HepG2 (cell line): ENCODE results near the gene BCDIN3D. TPM values are rescaled to one million over a fixed set of nuclear protein-coding genes. Genes with fewer than 3 reads are reported as not detected.

Experiments
- ELF3 ChIP-seq: IDR thresholded peaks from 2 replicates; pipeline ENCODE4 v1.6.1; 2016; ENCODE audit warnings: missing genetic modification reagents, missing compliant biosample characterization
- ESRRA ChIP-seq: sonication (generic); formaldehyde crosslinking; IDR thresholded peaks from 2 replicates; pipeline ENCODE4 v1.5.1; 2020; ENCODE audit warnings: mild to moderate bottlenecking, low read depth, missing genetic modification reagents
- ETV6 ChIP-seq: sonication (generic); formaldehyde crosslinking; conservative IDR thresholded peaks from 2 replicates; pipeline ENCODE4 v1.4.0; 2020; ENCODE audit warnings: missing genetic modification reagents
- FOXJ3 ChIP-seq: sonication (generic); formaldehyde crosslinking; IDR thresholded peaks from 2 replicates; pipeline ENCODE4 v1.4.0; 2020; ENCODE audit warnings: missing genetic modification reagents, mild to moderate bottlenecking, borderline replicate concordance
- GPN1 ChIP-seq: sonication (generic); formaldehyde crosslinking; IDR thresholded peaks from 2 replicates; pipeline ENCODE4 v1.5.1; 2020; ENCODE audit warnings: missing genetic modification reagents, borderline replicate concordance
- ISX ChIP-seq: sonication (generic); formaldehyde crosslinking; conservative IDR thresholded peaks from 2 replicates; pipeline ENCODE4 v1.5.0; 2020; ENCODE audit warnings: missing genetic modification reagents
- MEIS1 ChIP-seq: sonication (generic); formaldehyde crosslinking; IDR thresholded peaks from 2 replicates; pipeline ENCODE4 v1.9.0; 2021; ENCODE audit warnings: mild to moderate bottlenecking, missing genetic modification reagents, moderate library complexity, borderline replicate concordance
- PHF20 ChIP-seq: sonication (generic); formaldehyde crosslinking; IDR thresholded peaks from 2 replicates; pipeline ENCODE4 v1.5.0; 2020; ENCODE audit warnings: mild to moderate bottlenecking, missing genetic modification reagents
- POGZ ChIP-seq: sonication (generic); formaldehyde crosslinking; IDR thresholded peaks from 2 replicates; pipeline ENCODE4 v1.4.0; 2020; ENCODE audit warnings: mild to moderate bottlenecking, missing genetic modification reagents
- SNAI1 ChIP-seq: sonication (generic); formaldehyde crosslinking; IDR thresholded peaks from 2 replicates; pipeline ENCODE4 v1.5.0; 2020; ENCODE audit warnings: mild to moderate bottlenecking, missing genetic modification reagents, borderline replicate concordance
- ZNF121 ChIP-seq: sonication (generic); formaldehyde crosslinking; IDR thresholded peaks from 2 replicates; pipeline ENCODE4 v1.5.0; 2020; ENCODE audit warnings: mild to moderate bottlenecking, missing genetic modification reagents
- ZNF367 ChIP-seq: sonication (generic); formaldehyde crosslinking; IDR thresholded peaks from 2 replicates; pipeline ENCODE4 v1.4.0; 2020; ENCODE audit warnings: missing genetic modification reagents, borderline replicate concordance
- polyA plus RNA-seq, 8 experiments: library from polyadenylated mRNA; depleted of rRNA in 3 of 8; stranded (reverse) in 7 of 8; unstranded in 1 of 8; fragments of >200 nt; fragmentation: Illumina TruSeq in 4 of 8; extraction: Trizol in 4 of 8; gene quantifications; 2 replicates each; pipeline versions ENCODE4 v1.2.1 to v1.2.3, GENCODE V29; 2011 to 2016; ENCODE audit warnings: low read depth in 4 of 8, missing spikeins in 1 of 8, mixed read lengths in 1 of 8; ENCODE audit not compliant: insufficient read depth in 1 of 8
- total RNA-seq, 5 experiments: library from RNA; depleted of rRNA; stranded (reverse); fragments of >200 nt; fragmentation: Illumina TruSeq; extraction: Trizol; gene quantifications; 2 replicates each; pipeline ENCODE4 v1.2.3, GENCODE V29; 2016; ENCODE audit warnings: low read depth in 1 of 5
- TF ChIP-seq, protein P1 (sequence below): sonication (generic); formaldehyde crosslinking; IDR thresholded peaks from 2 replicates; pipeline ENCODE4 v1.8.1; 2023; ENCODE audit warnings: missing genetic modification reagents, inconsistent platforms, borderline replicate concordance
- TF ChIP-seq, protein P2 (sequence below): sonication (generic); formaldehyde crosslinking; IDR thresholded peaks from 2 replicates; pipeline ENCODE4 v1.9.0; 2021; ENCODE audit warnings: mild to moderate bottlenecking, missing genetic modification reagents
- TF ChIP-seq, protein P3 (sequence below): sonication (generic); formaldehyde crosslinking; IDR thresholded peaks from 2 replicates; pipeline ENCODE4; 2020; ENCODE audit warnings: missing genetic modification reagents, mild to moderate bottlenecking, borderline replicate concordance
- TF ChIP-seq, protein P4 (sequence below): sonication (generic); formaldehyde crosslinking; conservative IDR thresholded peaks from 2 replicates; pipeline ENCODE4 v1.4.0; 2020; ENCODE audit warnings: missing genetic modification reagents

The BCDIN3D gene
- total and polyA plus RNA-seq, 2 of the 13 experiments (the other 11 are each of a cell fraction or from before 2014, with no cell fraction given), result 2.2 to 2.5 TPM

DNA sequence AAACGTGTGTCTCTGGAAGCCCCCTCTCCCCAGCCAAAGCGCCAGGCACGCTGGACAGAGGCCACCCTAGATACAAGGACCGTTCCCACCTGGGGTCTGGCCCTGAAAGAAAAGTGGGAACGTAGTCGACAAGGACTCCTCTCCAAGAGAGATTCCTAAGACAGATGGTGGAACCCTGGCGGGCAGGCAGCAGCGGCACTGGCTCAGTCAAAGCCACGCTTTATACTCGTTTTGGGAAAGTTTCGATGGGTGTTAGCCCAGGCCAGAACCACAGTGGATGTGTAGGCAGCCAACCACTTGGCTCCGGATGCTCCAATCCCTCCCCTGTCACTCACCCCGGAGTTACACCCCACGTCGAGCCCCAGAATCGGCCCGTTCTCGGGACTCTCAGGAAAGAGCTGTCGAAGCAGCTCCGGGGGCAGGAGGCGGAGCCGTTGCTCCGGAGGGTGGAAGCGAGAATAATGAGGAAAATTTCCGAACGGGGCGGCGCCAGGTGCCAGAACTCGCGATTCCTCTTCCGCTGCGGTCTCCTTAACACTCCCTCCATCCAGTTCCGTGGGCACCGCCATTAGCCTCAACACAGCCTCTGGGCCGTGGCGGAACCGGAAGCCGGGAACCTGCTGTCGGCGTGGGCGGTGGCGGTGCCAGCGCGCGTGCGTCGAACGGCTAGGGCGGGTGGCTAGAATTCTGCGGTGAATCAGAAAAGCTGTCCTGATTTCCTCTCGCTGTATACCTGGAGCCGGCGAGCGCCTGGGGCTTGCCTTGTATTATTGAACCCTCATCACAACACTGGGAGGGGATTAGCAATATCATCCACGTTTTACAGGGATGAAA is at the start of gene BCDIN3D (continued):
- TF ChIP-seq, protein P1, sequence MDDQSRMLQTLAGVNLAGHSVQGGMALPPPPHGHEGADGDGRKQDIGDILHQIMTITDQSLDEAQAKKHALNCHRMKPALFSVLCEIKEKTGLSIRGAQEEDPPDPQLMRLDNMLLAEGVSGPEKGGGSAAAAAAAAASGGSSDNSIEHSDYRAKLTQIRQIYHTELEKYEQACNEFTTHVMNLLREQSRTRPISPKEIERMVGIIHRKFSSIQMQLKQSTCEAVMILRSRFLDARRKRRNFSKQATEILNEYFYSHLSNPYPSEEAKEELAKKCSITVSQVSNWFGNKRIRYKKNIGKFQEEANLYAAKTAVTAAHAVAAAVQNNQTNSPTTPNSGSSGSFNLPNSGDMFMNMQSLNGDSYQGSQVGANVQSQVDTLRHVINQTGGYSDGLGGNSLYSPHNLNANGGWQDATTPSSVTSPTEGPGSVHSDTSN (CRISPR knock-in tag), result 0 out of 2 replicates have a peak, but pooled peaks have one; percentile 47
- TF ChIP-seq PHF20 (CRISPR knock-in tag) (peak; percentile 87), GPN1 (CRISPR knock-in tag) (no peak), ISX (CRISPR knock-in tag) (0 out of 2 replicates have a peak, but pooled peaks have one; percentile 75), POGZ (CRISPR knock-in tag) (peak; percentile 67), SNAI1 (peak; percentile 74; the same call in 1 of the 2 replicates), ETV6 (CRISPR knock-in tag) (no peak), ESRRA (CRISPR knock-in tag) (0 out of 2 replicates have a peak, but pooled peaks have one; percentile 17), MEIS1 (CRISPR knock-in tag) (peak; percentile 70; the same call in 1 of the 2 replicates), ZNF367 (CRISPR knock-in tag) (0 out of 2 replicates have a peak, but pooled peaks have one; percentile 32), FOXJ3 (CRISPR knock-in tag) (0 out of 2 replicates have a peak, but pooled peaks have one; percentile 40), ZNF121 (CRISPR knock-in tag) (0 out of 2 replicates have a peak, but pooled peaks have one; percentile 44), ELF3 (CRISPR knock-in tag) (peak; percentile 48; the same call in 1 of the 2 replicates)
- TF ChIP-seq, protein P2, sequence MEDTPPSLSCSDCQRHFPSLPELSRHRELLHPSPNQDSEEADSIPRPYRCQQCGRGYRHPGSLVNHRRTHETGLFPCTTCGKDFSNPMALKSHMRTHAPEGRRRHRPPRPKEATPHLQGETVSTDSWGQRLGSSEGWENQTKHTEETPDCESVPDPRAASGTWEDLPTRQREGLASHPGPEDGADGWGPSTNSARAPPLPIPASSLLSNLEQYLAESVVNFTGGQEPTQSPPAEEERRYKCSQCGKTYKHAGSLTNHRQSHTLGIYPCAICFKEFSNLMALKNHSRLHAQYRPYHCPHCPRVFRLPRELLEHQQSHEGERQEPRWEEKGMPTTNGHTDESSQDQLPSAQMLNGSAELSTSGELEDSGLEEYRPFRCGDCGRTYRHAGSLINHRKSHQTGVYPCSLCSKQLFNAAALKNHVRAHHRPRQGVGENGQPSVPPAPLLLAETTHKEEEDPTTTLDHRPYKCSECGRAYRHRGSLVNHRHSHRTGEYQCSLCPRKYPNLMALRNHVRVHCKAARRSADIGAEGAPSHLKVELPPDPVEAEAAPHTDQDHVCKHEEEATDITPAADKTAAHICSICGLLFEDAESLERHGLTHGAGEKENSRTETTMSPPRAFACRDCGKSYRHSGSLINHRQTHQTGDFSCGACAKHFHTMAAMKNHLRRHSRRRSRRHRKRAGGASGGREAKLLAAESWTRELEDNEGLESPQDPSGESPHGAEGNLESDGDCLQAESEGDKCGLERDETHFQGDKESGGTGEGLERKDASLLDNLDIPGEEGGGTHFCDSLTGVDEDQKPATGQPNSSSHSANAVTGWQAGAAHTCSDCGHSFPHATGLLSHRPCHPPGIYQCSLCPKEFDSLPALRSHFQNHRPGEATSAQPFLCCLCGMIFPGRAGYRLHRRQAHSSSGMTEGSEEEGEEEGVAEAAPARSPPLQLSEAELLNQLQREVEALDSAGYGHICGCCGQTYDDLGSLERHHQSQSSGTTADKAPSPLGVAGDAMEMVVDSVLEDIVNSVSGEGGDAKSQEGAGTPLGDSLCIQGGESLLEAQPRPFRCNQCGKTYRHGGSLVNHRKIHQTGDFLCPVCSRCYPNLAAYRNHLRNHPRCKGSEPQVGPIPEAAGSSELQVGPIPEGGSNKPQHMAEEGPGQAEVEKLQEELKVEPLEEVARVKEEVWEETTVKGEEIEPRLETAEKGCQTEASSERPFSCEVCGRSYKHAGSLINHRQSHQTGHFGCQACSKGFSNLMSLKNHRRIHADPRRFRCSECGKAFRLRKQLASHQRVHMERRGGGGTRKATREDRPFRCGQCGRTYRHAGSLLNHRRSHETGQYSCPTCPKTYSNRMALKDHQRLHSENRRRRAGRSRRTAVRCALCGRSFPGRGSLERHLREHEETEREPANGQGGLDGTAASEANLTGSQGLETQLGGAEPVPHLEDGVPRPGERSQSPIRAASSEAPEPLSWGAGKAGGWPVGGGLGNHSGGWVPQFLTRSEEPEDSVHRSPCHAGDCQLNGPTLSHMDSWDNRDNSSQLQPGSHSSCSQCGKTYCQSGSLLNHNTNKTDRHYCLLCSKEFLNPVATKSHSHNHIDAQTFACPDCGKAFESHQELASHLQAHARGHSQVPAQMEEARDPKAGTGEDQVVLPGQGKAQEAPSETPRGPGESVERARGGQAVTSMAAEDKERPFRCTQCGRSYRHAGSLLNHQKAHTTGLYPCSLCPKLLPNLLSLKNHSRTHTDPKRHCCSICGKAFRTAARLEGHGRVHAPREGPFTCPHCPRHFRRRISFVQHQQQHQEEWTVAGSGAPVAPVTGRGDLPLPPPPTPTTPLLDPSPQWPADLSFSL (CRISPR knock-in tag), result no peak
- TF ChIP-seq, protein P3, sequence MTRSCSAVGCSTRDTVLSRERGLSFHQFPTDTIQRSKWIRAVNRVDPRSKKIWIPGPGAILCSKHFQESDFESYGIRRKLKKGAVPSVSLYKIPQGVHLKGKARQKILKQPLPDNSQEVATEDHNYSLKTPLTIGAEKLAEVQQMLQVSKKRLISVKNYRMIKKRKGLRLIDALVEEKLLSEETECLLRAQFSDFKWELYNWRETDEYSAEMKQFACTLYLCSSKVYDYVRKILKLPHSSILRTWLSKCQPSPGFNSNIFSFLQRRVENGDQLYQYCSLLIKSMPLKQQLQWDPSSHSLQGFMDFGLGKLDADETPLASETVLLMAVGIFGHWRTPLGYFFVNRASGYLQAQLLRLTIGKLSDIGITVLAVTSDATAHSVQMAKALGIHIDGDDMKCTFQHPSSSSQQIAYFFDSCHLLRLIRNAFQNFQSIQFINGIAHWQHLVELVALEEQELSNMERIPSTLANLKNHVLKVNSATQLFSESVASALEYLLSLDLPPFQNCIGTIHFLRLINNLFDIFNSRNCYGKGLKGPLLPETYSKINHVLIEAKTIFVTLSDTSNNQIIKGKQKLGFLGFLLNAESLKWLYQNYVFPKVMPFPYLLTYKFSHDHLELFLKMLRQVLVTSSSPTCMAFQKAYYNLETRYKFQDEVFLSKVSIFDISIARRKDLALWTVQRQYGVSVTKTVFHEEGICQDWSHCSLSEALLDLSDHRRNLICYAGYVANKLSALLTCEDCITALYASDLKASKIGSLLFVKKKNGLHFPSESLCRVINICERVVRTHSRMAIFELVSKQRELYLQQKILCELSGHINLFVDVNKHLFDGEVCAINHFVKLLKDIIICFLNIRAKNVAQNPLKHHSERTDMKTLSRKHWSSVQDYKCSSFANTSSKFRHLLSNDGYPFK (CRISPR knock-in tag), result peak; percentile 97; the same call in 1 of the 2 replicates
- TF ChIP-seq, protein P4, sequence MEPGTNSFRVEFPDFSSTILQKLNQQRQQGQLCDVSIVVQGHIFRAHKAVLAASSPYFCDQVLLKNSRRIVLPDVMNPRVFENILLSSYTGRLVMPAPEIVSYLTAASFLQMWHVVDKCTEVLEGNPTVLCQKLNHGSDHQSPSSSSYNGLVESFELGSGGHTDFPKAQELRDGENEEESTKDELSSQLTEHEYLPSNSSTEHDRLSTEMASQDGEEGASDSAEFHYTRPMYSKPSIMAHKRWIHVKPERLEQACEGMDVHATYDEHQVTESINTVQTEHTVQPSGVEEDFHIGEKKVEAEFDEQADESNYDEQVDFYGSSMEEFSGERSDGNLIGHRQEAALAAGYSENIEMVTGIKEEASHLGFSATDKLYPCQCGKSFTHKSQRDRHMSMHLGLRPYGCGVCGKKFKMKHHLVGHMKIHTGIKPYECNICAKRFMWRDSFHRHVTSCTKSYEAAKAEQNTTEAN (CRISPR knock-in tag), result no peak
